Bronchial epithelial cell (primary cell): ENCODE results near the gene PTPN23. TPM values are rescaled to one million over a fixed set of nuclear protein-coding genes. Genes with fewer than 3 reads are reported as not detected.

Experiments used
- DNase-seq: peaks from one replicate; pipeline ENCODE4 v3.0.0-alpha.2; 2010; ENCODE audit warnings: low read depth
- FAIRE-seq: peaks from 2 replicates; lab custom pipeline; 2011; peaks lifted over from hg19 to GRCh38; lab: Jason Lieb, UNC
- H3K27me3 ChIP-seq: 2 replicates; pipeline ENCODE4 v1.5.1; 2011; ENCODE audit warnings: low read length; ENCODE audit not compliant: control insufficient read depth, insufficient read depth
- H3K36me3 ChIP-seq: 2 replicates; pipeline ENCODE4 v1.5.1; 2011; ENCODE audit warnings: low read length; ENCODE audit not compliant: control insufficient read depth, insufficient read depth
- H3K4me3 ChIP-seq: 2 replicates; pipeline ENCODE4 v1.5.1; 2011; ENCODE audit warnings: mild to moderate bottlenecking, low read depth, low read length, control low read depth
- total RNA-seq: library from RNA; depleted of rRNA; stranded (reverse); fragments of >200 nt; gene quantifications from 2 replicates; pipeline ENCODE4 v1.2.1, GENCODE V29; 2014
- TF ChIP-seq, protein P1 (sequence below): IDR thresholded peaks from 2 replicates; pipeline ENCODE4 v1.5.1; 2011; ENCODE audit warnings: mild to moderate bottlenecking, moderate library complexity, low read length, control low read depth, inconsistent platforms; ENCODE audit not compliant: insufficient read depth, severe bottlenecking

Gene PTPN23
- total RNA-seq, 1 donor from 2014 or later = 12.6 TPM

DNA sequence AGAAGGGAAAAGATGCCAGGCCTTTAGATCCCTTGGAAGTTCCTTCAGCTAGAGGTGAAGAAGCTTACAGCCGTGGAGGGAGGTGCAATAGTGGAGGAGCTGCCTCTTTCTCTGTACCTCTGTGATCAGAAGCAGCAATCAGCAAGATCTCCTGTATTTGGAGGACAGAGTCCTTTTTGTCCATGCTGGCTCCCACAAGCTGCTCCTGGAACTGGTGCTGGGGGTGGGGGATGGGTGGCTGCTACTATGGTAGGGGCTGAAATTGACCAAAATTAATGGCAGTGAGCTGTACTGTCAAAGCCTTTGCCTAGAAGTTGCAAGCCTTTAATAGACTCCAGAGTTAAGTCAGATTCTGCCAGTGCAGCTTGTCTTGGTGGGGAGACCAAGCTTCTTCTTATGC lies 18.2 kb downstream of the PTPN23 start:
- FAIRE-seq (peak; percentile 36), DNase-seq (no peak)
- Histone ChIP-seq H3K4me3 (no peak overlapping the region), H3K27me3 (no peaks in the 10 kb centered on the region), H3K36me3 (peaks cover 7% of the 10 kb centered on the region)
- TF ChIP-seq, protein P1, sequence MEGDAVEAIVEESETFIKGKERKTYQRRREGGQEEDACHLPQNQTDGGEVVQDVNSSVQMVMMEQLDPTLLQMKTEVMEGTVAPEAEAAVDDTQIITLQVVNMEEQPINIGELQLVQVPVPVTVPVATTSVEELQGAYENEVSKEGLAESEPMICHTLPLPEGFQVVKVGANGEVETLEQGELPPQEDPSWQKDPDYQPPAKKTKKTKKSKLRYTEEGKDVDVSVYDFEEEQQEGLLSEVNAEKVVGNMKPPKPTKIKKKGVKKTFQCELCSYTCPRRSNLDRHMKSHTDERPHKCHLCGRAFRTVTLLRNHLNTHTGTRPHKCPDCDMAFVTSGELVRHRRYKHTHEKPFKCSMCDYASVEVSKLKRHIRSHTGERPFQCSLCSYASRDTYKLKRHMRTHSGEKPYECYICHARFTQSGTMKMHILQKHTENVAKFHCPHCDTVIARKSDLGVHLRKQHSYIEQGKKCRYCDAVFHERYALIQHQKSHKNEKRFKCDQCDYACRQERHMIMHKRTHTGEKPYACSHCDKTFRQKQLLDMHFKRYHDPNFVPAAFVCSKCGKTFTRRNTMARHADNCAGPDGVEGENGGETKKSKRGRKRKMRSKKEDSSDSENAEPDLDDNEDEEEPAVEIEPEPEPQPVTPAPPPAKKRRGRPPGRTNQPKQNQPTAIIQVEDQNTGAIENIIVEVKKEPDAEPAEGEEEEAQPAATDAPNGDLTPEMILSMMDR = no peak

DNA sequence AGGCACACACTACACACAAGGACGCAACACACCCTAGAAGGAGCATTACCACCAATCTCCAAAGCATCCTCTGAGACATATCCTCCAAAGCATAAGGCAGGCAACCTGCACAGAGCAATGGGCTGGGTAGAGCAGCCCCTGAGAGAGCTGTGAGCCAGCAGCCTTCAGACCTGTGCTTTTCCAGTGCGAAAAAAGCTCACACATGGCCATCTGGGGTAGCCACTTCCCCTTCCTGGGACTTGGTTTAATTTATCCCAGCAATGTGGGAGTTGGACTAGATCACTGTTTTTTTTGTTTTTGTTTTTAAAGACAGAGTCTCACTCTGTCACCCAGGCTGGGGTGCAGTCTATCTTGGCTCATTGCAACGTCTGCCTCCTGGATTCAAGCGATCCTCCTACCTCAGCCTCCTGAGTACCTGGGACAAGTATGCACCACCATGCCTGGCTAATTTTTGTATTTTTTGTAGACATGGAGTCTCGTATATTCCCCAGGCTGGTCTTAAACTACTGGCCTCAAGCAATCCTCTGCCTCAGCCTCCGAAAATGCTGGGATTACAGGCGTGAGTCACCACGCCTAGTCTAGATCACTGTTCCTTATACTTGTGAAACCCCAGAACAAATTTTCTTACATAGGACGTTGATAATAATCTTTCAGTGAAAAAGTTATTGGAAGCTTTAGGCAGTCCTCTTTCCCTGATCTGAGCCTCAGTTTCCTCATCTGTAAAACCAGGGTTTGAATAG lies 18.9 kb downstream of the PTPN23 start:
- no peak for FAIRE-seq
- H3K4me3 ChIP-seq = no peak overlapping the region
- no peaks in the 10 kb centered on the region for H3K27me3 ChIP-seq
- DNase-seq = peak; percentile 21
- peaks cover 5% of the 10 kb centered on the region for H3K36me3 ChIP-seq
- TF ChIP-seq, protein P1 = no peak

GRCh38 chr3:47404431-47404876 lies 23.6 kb downstream of the PTPN23 start:
- H3K4me3 ChIP-seq = no peak overlapping the region
- H3K36me3 ChIP-seq = peaks cover 18% of the 10 kb centered on the region
- no peak for DNase-seq
- H3K27me3 ChIP-seq = no peaks in the 10 kb centered on the region
- FAIRE-seq = no peak
- TF ChIP-seq, protein P1 = no peak

DNA sequence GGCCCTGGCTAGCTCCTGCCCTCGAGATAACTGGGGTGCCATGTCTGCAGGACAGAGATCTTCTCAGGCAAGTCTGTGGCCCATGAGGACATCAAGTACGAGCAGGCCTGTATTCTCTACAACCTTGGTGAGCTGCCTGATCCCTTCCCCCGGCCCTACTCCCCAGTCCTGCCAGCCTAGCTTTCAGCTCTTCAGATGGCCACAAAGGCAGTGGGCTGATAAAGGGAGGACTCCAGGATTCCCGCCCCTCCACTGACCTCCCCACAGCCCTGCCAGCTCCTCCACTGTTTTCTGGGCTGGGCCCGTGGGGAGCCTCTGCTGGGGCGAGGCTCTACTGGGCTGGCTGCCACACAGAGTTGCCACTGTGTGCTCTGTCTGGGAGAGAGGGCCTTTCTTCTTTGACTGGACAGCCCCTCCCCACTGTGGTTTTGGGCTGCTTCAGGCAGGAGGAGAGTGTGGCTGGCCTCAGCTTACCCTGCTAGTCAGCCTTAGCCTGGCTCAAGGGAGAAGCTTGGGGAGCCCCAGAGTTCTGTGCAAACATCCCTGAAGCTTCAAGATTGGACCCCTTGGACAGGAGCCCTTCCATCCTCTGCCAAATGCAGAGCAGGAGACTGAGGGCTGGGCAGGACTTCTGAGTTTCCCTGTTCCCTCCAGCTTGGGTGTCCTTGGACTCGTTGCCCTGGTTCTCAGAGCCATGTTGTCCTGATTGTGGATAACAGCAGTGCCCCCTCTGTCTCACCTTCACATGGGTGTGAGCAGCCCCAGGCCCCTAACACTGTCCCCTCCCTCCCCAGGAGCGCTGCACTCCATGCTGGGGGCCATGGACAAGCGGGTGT lies 24.4 kb downstream of the PTPN23 start:
- Histone ChIP-seq H3K4me3 (no peak overlapping the region), H3K36me3 (peaks cover 21% of the 10 kb centered on the region), H3K27me3 (no peaks in the 10 kb centered on the region)
- FAIRE-seq (peak; percentile 7), DNase-seq (no peak)
- TF ChIP-seq, protein P1 = no peak

DNA sequence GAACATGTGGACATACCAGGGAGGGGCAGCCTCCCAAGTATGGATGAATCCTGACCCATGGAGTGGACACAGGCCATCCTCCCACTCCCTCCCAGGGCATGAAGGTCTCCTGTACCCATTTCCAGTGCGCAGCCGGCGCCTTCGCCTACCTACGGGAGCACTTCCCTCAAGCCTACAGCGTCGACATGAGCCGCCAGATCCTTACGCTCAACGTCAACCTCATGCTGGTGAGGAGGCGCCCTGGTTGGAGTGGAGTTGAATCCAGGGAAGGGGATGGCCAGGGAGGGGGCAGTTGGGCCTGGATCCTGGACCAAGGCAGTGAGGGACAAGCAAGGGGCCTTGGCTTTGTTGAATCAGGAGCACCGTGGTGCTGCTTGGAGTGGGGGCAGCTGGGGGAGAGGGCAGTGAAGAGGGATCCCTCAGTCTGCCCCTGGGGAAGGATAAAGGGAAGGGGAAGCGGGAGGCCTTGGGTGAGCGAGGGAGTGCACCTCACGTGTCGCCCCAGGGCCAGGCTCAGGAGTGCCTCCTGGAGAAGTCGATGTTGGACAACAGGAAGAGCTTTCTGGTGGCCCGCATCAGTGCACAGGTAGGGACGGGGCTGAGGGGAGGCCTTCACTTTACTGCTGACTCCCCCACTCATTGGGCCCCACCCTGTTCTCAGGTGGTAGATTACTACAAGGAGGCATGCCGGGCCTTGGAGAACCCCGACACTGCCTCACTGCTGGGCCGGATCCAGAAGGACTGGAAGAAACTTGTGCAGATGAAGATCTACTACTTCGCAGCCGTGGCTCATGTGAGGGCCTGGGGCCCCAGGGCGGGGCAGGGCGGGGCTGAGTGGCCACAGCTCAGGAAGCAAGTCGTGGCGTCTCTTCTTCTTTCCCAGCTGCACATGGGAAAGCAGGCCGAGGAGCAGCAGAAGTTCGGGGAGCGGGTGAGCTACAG lies 25.3 kb downstream of the PTPN23 start:
- FAIRE-seq (no peak), DNase-seq (peak; percentile 9)
- no peak overlapping the region for H3K4me3 ChIP-seq
- TF ChIP-seq, protein P1 = no peak
- H3K27me3 ChIP-seq = no peaks in the 10 kb centered on the region
- H3K36me3 ChIP-seq = peaks cover 22% of the 10 kb centered on the region
